A673 (cell line): ENCODE results near the gene CNGA2.

ENCODE experiments used
- EZH2 ChIP-seq: fragments of 200-600 bp; sonication (generic); IDR thresholded peaks from 2 replicates; pipeline ENCODE4 v1.6.1; 2017; ENCODE audit warnings: borderline replicate concordance, low read depth, mild to moderate bottlenecking, mixed read lengths, antibody characterized with exemption, low read length; ENCODE audit not compliant: poor library complexity, severe bottlenecking
- TF ChIP-seq, protein P1 (sequence below): fragments of 300-800, 200-600 bp; sonication (generic); conservative IDR thresholded peaks from 2 replicates; pipeline ENCODE4 v1.5.1; 2017; ENCODE audit warnings: low read depth, mild to moderate bottlenecking, antibody characterized with exemption, low read length, moderate library complexity, mixed read lengths

DNA sequence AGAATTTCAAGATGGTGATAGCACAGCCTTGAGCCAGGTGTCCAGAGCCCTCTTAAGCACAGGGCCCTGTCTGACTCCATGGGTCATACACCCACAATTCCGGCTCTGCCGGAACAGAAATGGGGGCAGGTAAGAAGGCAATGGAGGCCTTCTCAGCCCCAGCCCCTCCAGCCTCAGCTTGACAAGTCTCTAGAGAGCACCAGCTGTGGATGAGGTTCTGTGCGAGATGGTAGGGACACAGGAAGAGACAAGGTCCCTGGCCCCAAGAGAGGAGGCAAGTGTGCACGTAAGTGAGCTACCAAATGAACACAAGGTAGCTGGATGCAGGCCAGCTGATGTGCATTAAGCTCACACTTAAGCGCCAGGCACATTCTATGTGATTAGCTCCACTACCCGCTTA lies 41.7 kb upstream of the CNGA2 start:
- TF ChIP-seq, protein P1, sequence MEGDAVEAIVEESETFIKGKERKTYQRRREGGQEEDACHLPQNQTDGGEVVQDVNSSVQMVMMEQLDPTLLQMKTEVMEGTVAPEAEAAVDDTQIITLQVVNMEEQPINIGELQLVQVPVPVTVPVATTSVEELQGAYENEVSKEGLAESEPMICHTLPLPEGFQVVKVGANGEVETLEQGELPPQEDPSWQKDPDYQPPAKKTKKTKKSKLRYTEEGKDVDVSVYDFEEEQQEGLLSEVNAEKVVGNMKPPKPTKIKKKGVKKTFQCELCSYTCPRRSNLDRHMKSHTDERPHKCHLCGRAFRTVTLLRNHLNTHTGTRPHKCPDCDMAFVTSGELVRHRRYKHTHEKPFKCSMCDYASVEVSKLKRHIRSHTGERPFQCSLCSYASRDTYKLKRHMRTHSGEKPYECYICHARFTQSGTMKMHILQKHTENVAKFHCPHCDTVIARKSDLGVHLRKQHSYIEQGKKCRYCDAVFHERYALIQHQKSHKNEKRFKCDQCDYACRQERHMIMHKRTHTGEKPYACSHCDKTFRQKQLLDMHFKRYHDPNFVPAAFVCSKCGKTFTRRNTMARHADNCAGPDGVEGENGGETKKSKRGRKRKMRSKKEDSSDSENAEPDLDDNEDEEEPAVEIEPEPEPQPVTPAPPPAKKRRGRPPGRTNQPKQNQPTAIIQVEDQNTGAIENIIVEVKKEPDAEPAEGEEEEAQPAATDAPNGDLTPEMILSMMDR, result no peak
- TF ChIP-seq EZH2, result no peak
